ENCODE data around the gene TMEM40. TPM values are rescaled to one million over a fixed set of nuclear protein-coding genes. Genes with fewer than 3 reads are reported as not detected.
"Not testable (repeated sequence)": the region's sequence is repeated elsewhere in the genome, so short reads cannot be mapped to it uniquely, and the experiment has no call there.

Gene TMEM40
- total RNA-seq, 2 experiments from 2014 or later, result not detected

DNA sequence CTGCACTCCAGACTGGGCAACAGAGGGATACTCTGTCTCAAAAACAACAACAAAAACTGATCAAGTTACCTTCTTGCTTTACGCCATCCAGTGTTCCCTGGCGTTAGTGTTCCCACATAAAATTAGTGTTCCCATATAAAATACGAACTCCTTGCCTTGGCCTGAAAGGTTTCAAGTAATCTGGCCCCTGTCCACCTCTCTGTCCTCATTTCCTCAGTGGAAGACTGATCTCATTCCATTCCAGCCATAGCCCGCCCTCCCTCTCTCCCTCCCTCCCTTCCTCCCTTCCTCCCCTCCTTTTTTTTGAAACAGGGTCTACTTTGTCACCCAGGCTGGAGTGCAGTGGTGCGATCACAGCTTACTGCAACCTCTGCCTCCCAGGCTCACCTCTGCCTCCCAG is 34.6 kb upstream of the TMEM40 start:
- Mint-ChIP-seq H3K4me3 (no peak overlapping the region), H3K27ac (no peak overlapping the region), H3K27me3 (peaks cover 32% of the 10 kb centered on the region), H3K9me3 (ENCODE audit: low read depth) (no peaks in the 10 kb centered on the region), H3K36me3 (no peaks in the 10 kb centered on the region), H3K4me1 (peaks cover 3% of the 10 kb centered on the region)
- CTCF ChIA-PET, result interaction anchor here (0.7 kb wide), 1 partner anchor 114 kb away, joined by 3 read pairs; no protein-coding TSS in a partner anchor
- no peak for ATAC-seq
- DNase-seq, result no peak

DNA sequence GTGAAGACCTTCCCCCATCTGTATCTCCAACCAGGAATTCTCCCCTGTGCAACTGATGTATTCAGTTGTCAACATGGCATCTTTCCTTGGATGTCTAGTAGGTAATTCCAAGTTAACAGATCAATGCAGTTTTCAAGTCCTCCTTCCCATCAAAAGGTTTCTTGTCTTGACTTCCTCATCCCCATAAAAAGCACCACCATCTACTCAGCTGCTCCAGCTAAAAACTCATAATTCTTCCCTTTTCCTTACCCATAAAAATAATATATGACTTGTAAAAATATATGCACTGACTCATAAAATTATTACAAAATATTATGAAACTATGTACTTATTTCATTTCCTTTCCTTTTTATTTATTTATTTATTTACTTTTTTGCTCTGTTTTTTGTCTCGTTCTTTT is 32.4 kb upstream of the TMEM40 start:
- CTCF ChIA-PET, result interaction anchor here (1.3 kb wide), 1 partner anchor 19 kb away, joined by 4 read pairs; no protein-coding TSS in a partner anchor

DNA sequence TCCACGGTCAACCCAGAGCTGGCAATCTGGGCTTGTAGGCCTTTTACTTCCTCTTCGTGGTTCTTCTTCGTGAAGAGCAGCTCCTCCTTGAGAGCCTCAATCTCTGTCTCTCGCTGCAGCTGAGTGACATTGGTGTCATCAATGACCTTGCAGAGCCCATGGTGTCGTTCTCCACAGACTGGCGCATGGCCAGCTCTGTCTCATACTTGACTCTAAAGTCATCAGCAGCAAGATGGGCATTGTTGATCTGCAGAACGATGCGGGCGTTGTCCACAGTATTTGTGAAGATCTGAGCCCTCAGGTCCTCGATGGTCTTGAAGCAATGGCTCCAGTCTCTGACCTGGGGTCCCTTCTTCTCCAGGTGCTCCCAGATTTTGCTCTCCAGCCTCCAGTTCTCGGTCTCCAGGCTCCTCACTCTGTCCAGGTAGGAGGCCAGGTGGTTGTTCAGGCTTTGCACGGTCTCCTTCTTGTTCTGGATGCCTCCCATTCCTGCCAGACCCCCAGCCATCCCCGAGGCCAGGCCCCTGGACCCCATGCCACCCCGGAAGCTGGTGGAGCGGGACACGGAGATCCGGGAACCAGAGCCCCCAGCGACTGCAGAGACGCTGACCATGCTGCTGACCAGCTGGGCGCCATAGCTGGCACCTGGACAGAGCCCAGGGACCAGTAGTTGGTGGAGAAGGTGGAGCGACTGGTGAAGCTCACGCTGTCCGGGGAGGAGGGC is 29.1 kb upstream of the TMEM40 start:
- CTCF ChIA-PET, result interaction anchor here (0.5 to 3.2 kb wide), 14 partner anchors 9 to 1885 kb away, joined by 3 to 31 read pairs (median 4); partner anchors contain the start of genes CAND2 and RPL32
- not testable (repeated sequence) for DNase-seq; H3K36me3 Mint-ChIP-seq; H3K4me1 Mint-ChIP-seq; H3K4me3 Mint-ChIP-seq; H3K27ac Mint-ChIP-seq; H3K9me3 Mint-ChIP-seq (ENCODE audit: low read depth); ATAC-seq
- H3K27me3 Mint-ChIP-seq, result peaks cover 37% of the 10 kb centered on the region

More for the DNA sequence above, 32.4 kb upstream of the TMEM40 start:
- DNase-seq (no peak), ATAC-seq (no peak)
- Mint-ChIP-seq H3K9me3 (ENCODE audit: low read depth) (no peaks in the 10 kb centered on the region), H3K27ac (no peak overlapping the region), H3K36me3 (no peaks in the 10 kb centered on the region), H3K4me1 (peaks cover 3% of the 10 kb centered on the region), H3K27me3 (peaks cover 32% of the 10 kb centered on the region), H3K4me3 (no peak overlapping the region)

GRCh38 chr3:12787346-12787745 is 28.3 kb upstream of the TMEM40 start:
- H3K27me3 Mint-ChIP-seq, result peaks cover 44% of the 10 kb centered on the region
- not testable (repeated sequence) for H3K9me3 Mint-ChIP-seq (ENCODE audit: low read depth); H3K36me3 Mint-ChIP-seq; H3K27ac Mint-ChIP-seq; H3K4me1 Mint-ChIP-seq; H3K4me3 Mint-ChIP-seq
- DNase-seq (peak; percentile 77), ATAC-seq (peak; percentile 45)
- CTCF ChIA-PET, result interaction anchor here (0.6 to 3.2 kb wide), 13 partner anchors 8 to 1886 kb away, joined by 3 to 31 read pairs (median 5); partner anchors contain the start of genes CAND2 and RPL32

GRCh38 chr3:12785096-12785495 is 26.0 kb upstream of the TMEM40 start:
- H3K27me3 Mint-ChIP-seq, result peaks cover 57% of the 10 kb centered on the region
- no peak overlapping the region for H3K4me3 Mint-ChIP-seq
- no peaks in the 10 kb centered on the region for H3K9me3 Mint-ChIP-seq (ENCODE audit: low read depth)
- ATAC-seq (no peak), DNase-seq (no peak)
- no peaks in the 10 kb centered on the region for H3K36me3 Mint-ChIP-seq
- H3K4me1 Mint-ChIP-seq, result no peaks in the 10 kb centered on the region
- no peak overlapping the region for H3K27ac Mint-ChIP-seq
- CTCF ChIA-PET, result no interaction called here

GRCh38 chr3:12782172-12782815 is 23.2 kb upstream of the TMEM40 start:
- Mint-ChIP-seq H3K27me3 (peaks cover 51% of the 10 kb centered on the region), H3K36me3 (no peaks in the 10 kb centered on the region), H3K4me1 (no peaks in the 10 kb centered on the region), H3K9me3 (ENCODE audit: low read depth) (no peaks in the 10 kb centered on the region), H3K4me3 (no peak overlapping the region), H3K27ac (no peak overlapping the region)
- ATAC-seq (no peak), DNase-seq (no peak)
- CTCF ChIA-PET, result no interaction called here

DNA sequence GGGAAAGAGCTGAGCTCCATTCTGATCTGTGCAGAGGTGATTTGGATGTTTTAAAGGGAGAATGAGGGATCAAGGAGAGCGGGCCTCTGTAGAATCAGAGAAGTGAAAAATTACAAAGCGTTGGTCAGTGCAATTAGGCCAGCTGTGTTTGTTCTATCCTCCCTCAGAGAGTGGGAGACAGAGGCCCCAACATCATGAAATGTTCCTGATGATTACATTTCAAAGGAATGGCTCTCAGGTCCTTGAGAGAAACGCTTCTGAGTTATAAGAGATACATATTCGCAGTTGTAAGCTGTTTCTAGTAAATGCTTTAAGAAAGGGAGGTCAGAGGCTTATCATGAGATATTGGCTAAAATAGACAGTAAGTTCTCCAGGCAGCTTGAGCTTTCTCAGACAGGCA is 21.7 kb upstream of the TMEM40 start:
- DNase-seq, result no peak
- no peak for ATAC-seq
- Mint-ChIP-seq H3K9me3 (ENCODE audit: low read depth) (no peaks in the 10 kb centered on the region), H3K27me3 (peaks cover 43% of the 10 kb centered on the region), H3K4me3 (no peak overlapping the region), H3K4me1 (no peaks in the 10 kb centered on the region), H3K27ac (no peak overlapping the region), H3K36me3 (no peaks in the 10 kb centered on the region)
- CTCF ChIA-PET, result interaction anchor here (1.2 kb wide), 1 partner anchor 30 kb away, joined by 5 read pairs; no protein-coding TSS in a partner anchor

GRCh38 chr3:12777171-12777570 is 18.1 kb upstream of the TMEM40 start:
- DNase-seq (no peak), ATAC-seq (no peak)
- no peak overlapping the region for H3K27ac Mint-ChIP-seq
- H3K4me3 Mint-ChIP-seq, result no peak overlapping the region
- peaks cover 2% of the 10 kb centered on the region for H3K4me1 Mint-ChIP-seq
- H3K27me3 Mint-ChIP-seq, result peaks cover 35% of the 10 kb centered on the region
- no peaks in the 10 kb centered on the region for H3K9me3 Mint-ChIP-seq (ENCODE audit: low read depth)
- no peaks in the 10 kb centered on the region for H3K36me3 Mint-ChIP-seq
- CTCF ChIA-PET, result interaction anchor here (1.9 kb wide), 1 partner anchor 13 kb away, joined by 4 read pairs; no protein-coding TSS in a partner anchor

DNA sequence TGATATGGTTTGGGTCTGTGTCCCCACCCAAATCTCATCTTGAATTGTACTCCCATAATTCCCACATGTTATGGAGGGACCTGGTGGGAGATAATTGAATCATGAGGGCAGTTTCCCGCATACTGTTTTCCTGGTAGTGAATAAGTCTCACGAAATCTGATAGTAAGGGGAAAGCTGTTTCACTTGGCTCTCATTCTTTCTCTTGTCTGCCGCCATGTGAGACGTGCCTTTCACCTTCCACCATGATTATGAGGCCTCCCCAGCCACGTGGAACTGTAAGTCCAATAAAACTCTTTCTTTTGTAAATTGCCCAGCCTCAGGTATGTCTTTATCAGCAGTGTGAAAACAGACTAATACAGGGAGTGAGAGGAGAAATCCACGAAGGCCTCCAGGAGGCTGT is 16.9 kb upstream of the TMEM40 start:
- H3K9me3 Mint-ChIP-seq (ENCODE audit: low read depth); H3K4me3 Mint-ChIP-seq; H3K4me1 Mint-ChIP-seq; H3K36me3 Mint-ChIP-seq; CTCF ChIA-PET; DNase-seq; ATAC-seq; H3K27ac Mint-ChIP-seq: not testable (repeated sequence)
- H3K27me3 Mint-ChIP-seq, result peaks cover 32% of the 10 kb centered on the region

DNA sequence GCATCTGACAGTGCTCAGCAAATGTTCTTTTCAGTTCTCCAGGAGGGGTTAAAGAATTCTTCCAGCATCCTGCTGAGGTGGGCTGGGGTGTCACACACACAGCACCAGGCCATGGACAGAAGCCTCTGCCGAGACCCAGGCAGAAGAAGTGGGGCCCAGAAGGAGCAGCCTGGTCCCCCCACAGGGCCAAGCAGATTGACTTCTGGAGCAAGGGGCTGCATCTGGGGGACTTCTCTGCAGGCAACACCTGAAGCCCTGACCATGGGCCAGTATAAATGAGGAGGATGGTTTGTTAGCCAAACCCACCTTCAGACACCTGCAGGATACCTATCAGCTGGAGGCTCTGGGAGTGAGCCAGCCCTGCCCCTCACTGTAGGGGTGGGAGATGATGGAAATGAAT is 16.2 kb upstream of the TMEM40 start:
- H3K4me1 Mint-ChIP-seq, result peaks cover 2% of the 10 kb centered on the region
- no peak for ATAC-seq
- no peak overlapping the region for H3K4me3 Mint-ChIP-seq
- H3K27me3 Mint-ChIP-seq, result peaks cover 26% of the 10 kb centered on the region
- DNase-seq, result no peak
- CTCF ChIA-PET, result no interaction called here
- H3K9me3 Mint-ChIP-seq (ENCODE audit: low read depth), result no peaks in the 10 kb centered on the region
- no peak overlapping the region for H3K27ac Mint-ChIP-seq
- H3K36me3 Mint-ChIP-seq, result no peaks in the 10 kb centered on the region

DNA sequence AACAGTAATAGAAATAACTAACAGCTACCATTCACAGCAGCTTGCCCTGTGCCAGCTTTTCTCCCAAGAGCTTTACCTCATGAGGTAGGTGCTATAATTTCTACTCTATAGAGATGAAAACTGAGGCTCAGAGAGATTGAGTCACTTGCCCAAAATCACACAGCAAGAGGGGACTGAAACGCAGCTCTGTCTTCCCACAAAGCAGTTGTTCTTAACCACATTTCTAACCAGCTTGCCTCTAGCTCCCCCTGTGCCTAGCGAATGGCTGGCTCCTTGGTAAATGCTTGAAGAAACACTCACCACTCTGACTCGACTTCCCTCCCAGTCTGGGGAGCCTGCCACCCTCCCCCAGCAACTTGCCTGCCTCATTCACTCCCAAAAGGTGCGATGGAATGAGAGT is 15.6 kb upstream of the TMEM40 start:
- CTCF ChIA-PET, result no interaction called here
- H3K36me3 Mint-ChIP-seq, result no peaks in the 10 kb centered on the region
- H3K9me3 Mint-ChIP-seq (ENCODE audit: low read depth), result no peaks in the 10 kb centered on the region
- peaks cover 2% of the 10 kb centered on the region for H3K4me1 Mint-ChIP-seq
- no peak overlapping the region for H3K4me3 Mint-ChIP-seq
- no peak overlapping the region for H3K27ac Mint-ChIP-seq
- ATAC-seq, result no peak
- peaks cover 25% of the 10 kb centered on the region for H3K27me3 Mint-ChIP-seq
- no peak for DNase-seq

DNA sequence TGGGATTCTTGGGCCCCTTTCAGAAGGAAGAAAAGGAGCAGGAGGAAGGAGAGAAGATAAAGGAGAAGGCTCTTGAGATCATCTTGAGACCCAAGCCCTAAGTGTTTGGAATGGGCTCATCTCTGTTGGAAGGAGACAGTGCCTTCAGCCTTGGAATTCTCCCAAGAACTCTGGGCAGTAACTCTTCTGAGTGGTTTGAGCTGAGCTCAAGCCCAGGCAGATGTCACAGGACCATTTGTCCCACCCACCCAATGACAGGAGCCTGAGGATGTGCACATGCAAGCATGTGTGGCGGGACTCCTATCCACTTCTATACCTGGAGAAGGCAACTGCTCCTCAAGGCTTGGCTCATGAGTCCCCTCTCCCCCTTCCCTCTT is 14.6 kb upstream of the TMEM40 start:
- no peak for DNase-seq
- H3K9me3 Mint-ChIP-seq (ENCODE audit: low read depth), result no peaks in the 10 kb centered on the region
- peaks cover 22% of the 10 kb centered on the region for H3K27me3 Mint-ChIP-seq
- peaks cover 2% of the 10 kb centered on the region for H3K4me1 Mint-ChIP-seq
- no peak overlapping the region for H3K4me3 Mint-ChIP-seq
- H3K36me3 Mint-ChIP-seq, result no peaks in the 10 kb centered on the region
- no peak overlapping the region for H3K27ac Mint-ChIP-seq
- no peak for ATAC-seq
- CTCF ChIA-PET, result no interaction called here

- H3K36me3 Mint-ChIP-seq, result no peaks in the 10 kb centered on the region
- no peaks in the 10 kb centered on the region for H3K9me3 Mint-ChIP-seq (ENCODE audit: low read depth)
- ATAC-seq (no peak), DNase-seq (no peak)
- peaks cover 22% of the 10 kb centered on the region for H3K27me3 Mint-ChIP-seq
- CTCF ChIA-PET, result no interaction called here
- no peak overlapping the region for H3K27ac Mint-ChIP-seq
- peaks cover 2% of the 10 kb centered on the region for H3K4me1 Mint-ChIP-seq
- H3K4me3 Mint-ChIP-seq, result no peak overlapping the region
These were observed 14.1 kb upstream of the TMEM40 start for GRCh38 chr3:12773030-12773709.
